Activated CD4-positive, alpha-beta T cell treated with anti-CD3 and anti-CD28 coated beads for 36 hours (primary cell): ENCODE results near the gene RPS3. TPM values are rescaled to one million over a fixed set of nuclear protein-coding genes. Genes with fewer than 3 reads are reported as not detected.
A peak's percentile ranks its signal among the peaks of the same experiment; 100 is the strongest.

Experiments used
- ATAC-seq: fragments of 200-7000 bp; cut with Tn5 transposase; one replicate; pipeline ENCODE4 v1.10.0; 2021; ENCODE audit warnings: mild to moderate bottlenecking, moderate library complexity
- CTCF ChIA-PET: fragments of 350-600 bp; sonication (Branson Sonifier 250); formaldehyde crosslinking; loops from one replicate; lab custom pipeline; 2021; ENCODE audit warnings: antibody characterized with exemption; lab: Charles Lee
- POLR2A ChIA-PET: fragments of 350-600 bp; sonication (Branson Sonifier 250); formaldehyde crosslinking; loops from one replicate; lab custom pipeline; 2021; ENCODE audit warnings: antibody characterized with exemption, inconsistent platforms; lab: Charles Lee
- DNase-seq: peaks from one replicate; pipeline ENCODE4 v3.0.0-alpha.2; 2020
- H3K27ac Mint-ChIP-seq: one replicate; pipeline ENCODE4 v1.8.0; 2021; ENCODE audit warnings: mixed read lengths
- H3K27me3 Mint-ChIP-seq: one replicate; pipeline ENCODE4 v1.8.0; 2021; ENCODE audit warnings: mixed read lengths
- H3K36me3 Mint-ChIP-seq: one replicate; pipeline ENCODE4 v1.8.0; 2021; ENCODE audit warnings: low read depth, mixed read lengths
- H3K4me1 Mint-ChIP-seq: one replicate; pipeline ENCODE4 v1.8.0; 2021; ENCODE audit warnings: mixed read lengths
- H3K4me3 Mint-ChIP-seq: one replicate; pipeline ENCODE4 v1.8.0; 2021; ENCODE audit warnings: mild to moderate bottlenecking, moderate library complexity, mixed read lengths
- H3K9me3 Mint-ChIP-seq: one replicate; pipeline ENCODE4 v1.8.0; 2021; ENCODE audit warnings: low read depth, mixed read lengths
- intact Hi-C, 2 experiments: fragments of 100-400 bp; cut with DNase I in 1 of 2; cut with micrococcal nuclease in 1 of 2; formaldehyde crosslinking; loops; one replicate each; pipeline versions ENCODE4 v1.14.2 to v1.15.1; 2022 to 2024; cut with DNase I, micrococcal nuclease
- total RNA-seq, 2 experiments: library from RNA; stranded (reverse); gene quantifications; one replicate each; pipeline ENCODE4 v1.2.3, GENCODE V29; 2021

Gene RPS3
- total RNA-seq, 2 experiments from 2014 or later, result 4,536 to 4,569 TPM

GRCh38 chr11:75447415-75447814, 48.1 kb downstream of the RPS3 start:
- ChIA-PET CTCF (interaction anchor here (5.9 kb wide), 1 partner anchor 83 kb away, joined by 129 read pairs; the partner anchor contains the start of gene GDPD5), POLR2A (no interaction called here)
- no peaks in the 10 kb centered on the region for H3K27me3 Mint-ChIP-seq
- no peak overlapping the region for H3K27ac Mint-ChIP-seq
- H3K36me3 Mint-ChIP-seq, result no peaks in the 10 kb centered on the region
- no peaks in the 10 kb centered on the region for H3K4me1 Mint-ChIP-seq
- DNase-seq (no peak), ATAC-seq (no peak)
- no peak overlapping the region for H3K4me3 Mint-ChIP-seq
- H3K9me3 Mint-ChIP-seq, result no peaks in the 10 kb centered on the region
- intact Hi-C loops, result no loop called here

- ATAC-seq, result no peak
- CTCF ChIA-PET, result no interaction called here
- intact Hi-C loops, result no loop called here
Measured at GRCh38 chr11:75449271-75449670, 50.0 kb downstream of the RPS3 start.

GRCh38 chr11:75449776-75450175, 50.5 kb downstream of the RPS3 start:
- ChIA-PET CTCF (no interaction called here), POLR2A (no interaction called here)
- intact Hi-C loops, result no loop called here
- DNase-seq, result no peak
- H3K9me3 Mint-ChIP-seq, result no peaks in the 10 kb centered on the region
- no peak for ATAC-seq
- H3K27me3 Mint-ChIP-seq, result no peaks in the 10 kb centered on the region
- no peak overlapping the region for H3K4me3 Mint-ChIP-seq
- H3K36me3 Mint-ChIP-seq, result no peaks in the 10 kb centered on the region
- H3K27ac Mint-ChIP-seq, result no peak overlapping the region
- H3K4me1 Mint-ChIP-seq, result no peaks in the 10 kb centered on the region

More at GRCh38 chr11:75449271-75449670, 50.0 kb downstream of the RPS3 start:
- POLR2A ChIA-PET, result no interaction called here
- Mint-ChIP-seq H3K4me1 (no peaks in the 10 kb centered on the region), H3K27me3 (no peaks in the 10 kb centered on the region), H3K4me3 (no peak overlapping the region), H3K9me3 (no peaks in the 10 kb centered on the region), H3K36me3 (no peaks in the 10 kb centered on the region), H3K27ac (no peak overlapping the region)
- no peak for DNase-seq

GRCh38 chr11:75450236-75450635, 50.9 kb downstream of the RPS3 start:
- intact Hi-C loops, result no loop called here
- CTCF ChIA-PET, result interaction anchor here (1.9 to 2.4 kb wide), 3 partner anchors 42 to 82 kb away, joined by 6 to 9 read pairs (median 8); no protein-coding TSS in a partner anchor

GRCh38 chr11:75450826-75451821, 51.8 kb downstream of the RPS3 start:
- Mint-ChIP-seq H3K9me3 (no peaks in the 10 kb centered on the region), H3K36me3 (no peaks in the 10 kb centered on the region), H3K27ac (no peak overlapping the region), H3K27me3 (no peaks in the 10 kb centered on the region), H3K4me3 (no peak overlapping the region), H3K4me1 (no peaks in the 10 kb centered on the region)
- intact Hi-C loops, result loop anchor here in 1 of 2 experiments (1.0 kb wide), 1 partner anchor 63 kb away; no protein-coding TSS in a partner anchor
- POLR2A ChIA-PET, result no interaction called here
- CTCF ChIA-PET, result interaction anchor here (0.6 to 2.4 kb wide), 13 partner anchors 9 to 176 kb away, joined by 3 to 9 read pairs (median 5); no protein-coding TSS in a partner anchor
- ATAC-seq (peak; percentile 65), DNase-seq (peak; percentile 71)

More at GRCh38 chr11:75450236-75450635, 50.9 kb downstream of the RPS3 start:
- Mint-ChIP-seq H3K36me3 (no peaks in the 10 kb centered on the region), H3K9me3 (no peaks in the 10 kb centered on the region), H3K4me1 (no peaks in the 10 kb centered on the region), H3K27ac (no peak overlapping the region), H3K27me3 (no peaks in the 10 kb centered on the region), H3K4me3 (no peak overlapping the region)
- DNase-seq (no peak), ATAC-seq (no peak)
- POLR2A ChIA-PET, result no interaction called here

- POLR2A ChIA-PET, result no interaction called here
- CTCF ChIA-PET, result interaction anchor here (0.7 to 2.5 kb wide), 5 partner anchors 9 to 174 kb away, joined by 3 to 5 read pairs (median 4); partner anchors contain the start of gene KLHL35
- H3K36me3 Mint-ChIP-seq, result no peaks in the 10 kb centered on the region
Measured at GRCh38 chr11:75453916-75454655, 54.8 kb downstream of the RPS3 start.

GRCh38 chr11:75454987-75455386, 55.7 kb downstream of the RPS3 start:
- H3K27me3 Mint-ChIP-seq, result no peaks in the 10 kb centered on the region
- H3K36me3 Mint-ChIP-seq, result no peaks in the 10 kb centered on the region
- ChIA-PET CTCF (interaction anchor here (1.3 kb wide), 1 partner anchor 175 kb away, joined by 4 read pairs; no protein-coding TSS in a partner anchor), POLR2A (no interaction called here)
- no peaks in the 10 kb centered on the region for H3K4me1 Mint-ChIP-seq
- no peaks in the 10 kb centered on the region for H3K9me3 Mint-ChIP-seq
- no peak for ATAC-seq
- no peak for DNase-seq
- intact Hi-C loops, result no loop called here
- H3K27ac Mint-ChIP-seq, result no peak overlapping the region
- no peak overlapping the region for H3K4me3 Mint-ChIP-seq

More at GRCh38 chr11:75453916-75454655, 54.8 kb downstream of the RPS3 start:
- no peaks in the 10 kb centered on the region for H3K4me1 Mint-ChIP-seq
- ATAC-seq (no peak), DNase-seq (no peak)
- H3K9me3 Mint-ChIP-seq, result no peaks in the 10 kb centered on the region
- H3K27ac Mint-ChIP-seq, result no peak overlapping the region
- H3K4me3 Mint-ChIP-seq, result no peak overlapping the region
- H3K27me3 Mint-ChIP-seq, result no peaks in the 10 kb centered on the region
- intact Hi-C loops, result no loop called here

Other genes starting within 250 kb of the RPS3 start
- not detected for gene SLCO2B1, start 248.4 kb upstream of the RPS3 start, total RNA-seq
- gene TPBGL, start 158.7 kb upstream of the RPS3 start, total RNA-seq, result under 1 TPM; 0.18 to 0.21 TPM
- 10 to 100 TPM; 21.0 to 21.8 TPM for gene ARRB1, start 47.9 kb upstream of the RPS3 start, total RNA-seq
- under 1 TPM; 0.62 to 0.65 TPM for gene KLHL35, start 33.7 kb downstream of the RPS3 start, total RNA-seq
- gene GDPD5, start 126.4 kb downstream of the RPS3 start, total RNA-seq, result 10 to 100 TPM; 16.8 to 22.0 TPM
- 10 to 100 TPM; 20.3 to 23.1 TPM for gene SERPINH1, start 162.7 kb downstream of the RPS3 start, total RNA-seq